ENCODE data around the gene ITPKC.
A peak's percentile ranks its signal among the peaks of the same experiment; 100 is the strongest.

The ITPKC gene

GRCh38 chr19:40716482-40717324 lies at the start of gene ITPKC, which contains the start of gene COQ8B:
Gene ITPKC, plus strand, starts transcription at chr19:40717112. Its CDS starts 24 bp downstream, at chr19:40717136.
Gene COQ8B, minus strand, starts transcription at chr19:40716886. Its CDS starts 2,254 bp downstream, at chr19:40714632.
- DNase-seq, result peak; percentile 94

- no peak for DNase-seq
Measured at GRCh38 chr19:40667602-40668001, 49.3 kb upstream of the ITPKC start.

GRCh38 chr19:40668991-40669614 lies 47.8 kb upstream of the ITPKC start:
- no peak for DNase-seq

- no peak for DNase-seq
Measured at GRCh38 chr19:40671404-40671803, 45.5 kb upstream of the ITPKC start.

GRCh38 chr19:40672038-40672437 lies 44.9 kb upstream of the ITPKC start:
- DNase-seq, result no peak

- no peak for DNase-seq
Measured at GRCh38 chr19:40672573-40673299, 44.2 kb upstream of the ITPKC start.

GRCh38 chr19:40673397-40673796 lies 43.5 kb upstream of the ITPKC start:
- no peak for DNase-seq

- DNase-seq, result peak; percentile 76
Measured at GRCh38 chr19:40674291-40674690, 42.6 kb upstream of the ITPKC start.

- DNase-seq, result no peak
Measured at GRCh38 chr19:40677156-40677555, 39.8 kb upstream of the ITPKC start.

GRCh38 chr19:40681039-40681438 lies 35.9 kb upstream of the ITPKC start:
- no peak for DNase-seq

- no peak for DNase-seq
Measured at GRCh38 chr19:40682431-40682964, 34.4 kb upstream of the ITPKC start.

GRCh38 chr19:40683437-40683836 lies 33.5 kb upstream of the ITPKC start:
- DNase-seq, result no peak

GRCh38 chr19:40684280-40684679 lies 32.6 kb upstream of the ITPKC start:
- DNase-seq, result no peak

- no peak for DNase-seq
Measured at GRCh38 chr19:40685016-40685526, 31.8 kb upstream of the ITPKC start.

- DNase-seq, result no peak
Measured at GRCh38 chr19:40685563-40685962, 31.3 kb upstream of the ITPKC start.

GRCh38 chr19:40686882-40687524 lies 29.9 kb upstream of the ITPKC start:
- DNase-seq, result no peak

GRCh38 chr19:40687525-40688016 lies 29.3 kb upstream of the ITPKC start:
- no peak for DNase-seq

- DNase-seq, result no peak
Measured at GRCh38 chr19:40688309-40688708, 28.6 kb upstream of the ITPKC start.

GRCh38 chr19:40688987-40689338 lies 27.9 kb upstream of the ITPKC start:
- DNase-seq, result no peak

- DNase-seq, result no peak
Measured at GRCh38 chr19:40689339-40690049, 27.4 kb upstream of the ITPKC start.

GRCh38 chr19:40690050-40690692 lies 26.7 kb upstream of the ITPKC start, which contains the start of gene NUMBL:
Gene NUMBL, minus strand, starts transcription at chr19:40690651. Its CDS starts 168 bp downstream, at chr19:40690483.
- no peak for DNase-seq

Data from DMS79 (cell line).